Posterior vena cava (tissue), 2 donors: ENCODE measurements around the gene CSF1. TPM values are rescaled to one million over a fixed set of nuclear protein-coding genes. Genes with fewer than 3 reads are reported as not detected.

Source experiments
- total RNA-seq, 2 donors: library from RNA; stranded (reverse); fragmentation: NEBNext Ultra II Directional; extraction: Animal tissue kit (Norgen Biotek cat#: 25700); gene quantifications; one replicate each; pipeline ENCODE4 v1.2.1, GENCODE V29; 2021
- donor health status: DM: yes; HTN: yes; CAD: no.
- donor health status: DM: yes; HTN: yes; CAD: no.

CSF1 gene
- total RNA-seq, 2 donors from 2014 or later, result 64.1 to 68.7 TPM

Other genes with a start within 250 kb of the CSF1 start
- 10 to 100 TPM; 29.2 to 45.9 TPM for gene GSTM2, start 242.8 kb upstream of the CSF1 start, total RNA-seq
- not detected for gene GSTM1, start 223.0 kb upstream of the CSF1 start, total RNA-seq
- gene GSTM5, start 198.6 kb upstream of the CSF1 start, total RNA-seq, result 10 to 100 TPM; 16.7 to 25.4 TPM
- 10 to 100 TPM; 35.1 to 52.2 TPM for gene GSTM3, start 169.8 kb upstream of the CSF1 start, total RNA-seq
- gene EPS8L3, start 146.9 kb upstream of the CSF1 start, total RNA-seq, result not detected
- gene AHCYL1, start 73.9 kb downstream of the CSF1 start, total RNA-seq, result 10 to 100 TPM; 64.9 to 67.3 TPM
- gene STRIP1, start 123.8 kb downstream of the CSF1 start, total RNA-seq, result 10 to 100 TPM; 27.2 to 29.8 TPM
- gene ALX3, start 159.8 kb downstream of the CSF1 start, total RNA-seq, result not detected
- gene UBL4B, start 201.6 kb downstream of the CSF1 start, total RNA-seq, result under 1 TPM in 1 of 2 donors, not detected in 1; 0.19 TPM
- gene SLC6A17, start 239.6 kb downstream of the CSF1 start, total RNA-seq, result 1 to 10 TPM in 1 of 2 donors, under 1 TPM in 1; 0.51 to 1.8 TPM